Measurements from ENCODE around the gene GCAT. TPM values are rescaled to one million over a fixed set of nuclear protein-coding genes. Genes with fewer than 3 reads are reported as not detected.

Gene GCAT
- total and polyA plus RNA-seq, 9 of the 15 experiments (the other 6 are each of a cell fraction or from before 2014, with no cell fraction given) = 1.9 to 69.9 (median 26.4) TPM

DNA sequence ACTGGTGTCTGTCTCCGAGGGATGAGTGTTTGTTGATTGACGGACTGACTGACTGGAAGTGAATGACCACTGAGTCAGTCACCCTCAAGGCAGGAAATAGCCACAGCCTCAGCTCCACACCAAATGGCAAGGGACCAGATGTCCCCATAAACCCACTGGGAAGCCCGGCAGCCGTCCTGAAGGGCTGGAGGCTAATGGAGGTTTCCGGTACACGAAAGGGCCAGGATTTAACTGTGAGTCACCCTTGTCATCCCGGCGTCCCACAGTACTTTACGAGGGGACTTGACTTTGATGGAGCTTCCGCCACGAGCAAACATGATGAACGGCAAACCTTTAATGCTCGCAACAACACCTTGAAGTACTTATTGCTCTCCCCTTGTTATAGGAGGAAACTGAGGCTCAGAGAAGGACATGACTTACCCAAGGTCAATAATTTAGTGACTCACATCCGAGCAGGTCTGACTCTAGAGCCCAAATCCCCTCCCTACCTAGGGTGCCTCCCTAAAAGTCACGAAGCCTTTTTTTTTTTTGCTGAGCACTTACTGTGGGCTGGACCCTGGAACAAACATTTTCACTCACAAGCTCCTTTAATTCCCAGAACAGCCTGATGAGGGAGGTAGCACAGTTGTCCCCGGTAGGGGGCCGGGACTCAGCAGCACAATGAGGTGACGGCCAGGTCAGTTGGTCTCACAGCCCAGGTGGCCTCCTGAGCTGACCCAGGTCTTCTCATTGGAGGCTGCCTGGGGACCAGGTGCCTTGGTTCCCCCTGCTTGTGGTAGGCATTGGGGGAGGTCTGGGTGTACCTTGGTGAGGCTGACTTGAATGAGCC is 25.2 kb upstream of the GCAT start (continued):
- TF ChIP-seq FOSL1 (tag; conservative IDR thresholded peaks at IDR 0.05) = no peak
- TF ChIP-seq, protein P1, sequence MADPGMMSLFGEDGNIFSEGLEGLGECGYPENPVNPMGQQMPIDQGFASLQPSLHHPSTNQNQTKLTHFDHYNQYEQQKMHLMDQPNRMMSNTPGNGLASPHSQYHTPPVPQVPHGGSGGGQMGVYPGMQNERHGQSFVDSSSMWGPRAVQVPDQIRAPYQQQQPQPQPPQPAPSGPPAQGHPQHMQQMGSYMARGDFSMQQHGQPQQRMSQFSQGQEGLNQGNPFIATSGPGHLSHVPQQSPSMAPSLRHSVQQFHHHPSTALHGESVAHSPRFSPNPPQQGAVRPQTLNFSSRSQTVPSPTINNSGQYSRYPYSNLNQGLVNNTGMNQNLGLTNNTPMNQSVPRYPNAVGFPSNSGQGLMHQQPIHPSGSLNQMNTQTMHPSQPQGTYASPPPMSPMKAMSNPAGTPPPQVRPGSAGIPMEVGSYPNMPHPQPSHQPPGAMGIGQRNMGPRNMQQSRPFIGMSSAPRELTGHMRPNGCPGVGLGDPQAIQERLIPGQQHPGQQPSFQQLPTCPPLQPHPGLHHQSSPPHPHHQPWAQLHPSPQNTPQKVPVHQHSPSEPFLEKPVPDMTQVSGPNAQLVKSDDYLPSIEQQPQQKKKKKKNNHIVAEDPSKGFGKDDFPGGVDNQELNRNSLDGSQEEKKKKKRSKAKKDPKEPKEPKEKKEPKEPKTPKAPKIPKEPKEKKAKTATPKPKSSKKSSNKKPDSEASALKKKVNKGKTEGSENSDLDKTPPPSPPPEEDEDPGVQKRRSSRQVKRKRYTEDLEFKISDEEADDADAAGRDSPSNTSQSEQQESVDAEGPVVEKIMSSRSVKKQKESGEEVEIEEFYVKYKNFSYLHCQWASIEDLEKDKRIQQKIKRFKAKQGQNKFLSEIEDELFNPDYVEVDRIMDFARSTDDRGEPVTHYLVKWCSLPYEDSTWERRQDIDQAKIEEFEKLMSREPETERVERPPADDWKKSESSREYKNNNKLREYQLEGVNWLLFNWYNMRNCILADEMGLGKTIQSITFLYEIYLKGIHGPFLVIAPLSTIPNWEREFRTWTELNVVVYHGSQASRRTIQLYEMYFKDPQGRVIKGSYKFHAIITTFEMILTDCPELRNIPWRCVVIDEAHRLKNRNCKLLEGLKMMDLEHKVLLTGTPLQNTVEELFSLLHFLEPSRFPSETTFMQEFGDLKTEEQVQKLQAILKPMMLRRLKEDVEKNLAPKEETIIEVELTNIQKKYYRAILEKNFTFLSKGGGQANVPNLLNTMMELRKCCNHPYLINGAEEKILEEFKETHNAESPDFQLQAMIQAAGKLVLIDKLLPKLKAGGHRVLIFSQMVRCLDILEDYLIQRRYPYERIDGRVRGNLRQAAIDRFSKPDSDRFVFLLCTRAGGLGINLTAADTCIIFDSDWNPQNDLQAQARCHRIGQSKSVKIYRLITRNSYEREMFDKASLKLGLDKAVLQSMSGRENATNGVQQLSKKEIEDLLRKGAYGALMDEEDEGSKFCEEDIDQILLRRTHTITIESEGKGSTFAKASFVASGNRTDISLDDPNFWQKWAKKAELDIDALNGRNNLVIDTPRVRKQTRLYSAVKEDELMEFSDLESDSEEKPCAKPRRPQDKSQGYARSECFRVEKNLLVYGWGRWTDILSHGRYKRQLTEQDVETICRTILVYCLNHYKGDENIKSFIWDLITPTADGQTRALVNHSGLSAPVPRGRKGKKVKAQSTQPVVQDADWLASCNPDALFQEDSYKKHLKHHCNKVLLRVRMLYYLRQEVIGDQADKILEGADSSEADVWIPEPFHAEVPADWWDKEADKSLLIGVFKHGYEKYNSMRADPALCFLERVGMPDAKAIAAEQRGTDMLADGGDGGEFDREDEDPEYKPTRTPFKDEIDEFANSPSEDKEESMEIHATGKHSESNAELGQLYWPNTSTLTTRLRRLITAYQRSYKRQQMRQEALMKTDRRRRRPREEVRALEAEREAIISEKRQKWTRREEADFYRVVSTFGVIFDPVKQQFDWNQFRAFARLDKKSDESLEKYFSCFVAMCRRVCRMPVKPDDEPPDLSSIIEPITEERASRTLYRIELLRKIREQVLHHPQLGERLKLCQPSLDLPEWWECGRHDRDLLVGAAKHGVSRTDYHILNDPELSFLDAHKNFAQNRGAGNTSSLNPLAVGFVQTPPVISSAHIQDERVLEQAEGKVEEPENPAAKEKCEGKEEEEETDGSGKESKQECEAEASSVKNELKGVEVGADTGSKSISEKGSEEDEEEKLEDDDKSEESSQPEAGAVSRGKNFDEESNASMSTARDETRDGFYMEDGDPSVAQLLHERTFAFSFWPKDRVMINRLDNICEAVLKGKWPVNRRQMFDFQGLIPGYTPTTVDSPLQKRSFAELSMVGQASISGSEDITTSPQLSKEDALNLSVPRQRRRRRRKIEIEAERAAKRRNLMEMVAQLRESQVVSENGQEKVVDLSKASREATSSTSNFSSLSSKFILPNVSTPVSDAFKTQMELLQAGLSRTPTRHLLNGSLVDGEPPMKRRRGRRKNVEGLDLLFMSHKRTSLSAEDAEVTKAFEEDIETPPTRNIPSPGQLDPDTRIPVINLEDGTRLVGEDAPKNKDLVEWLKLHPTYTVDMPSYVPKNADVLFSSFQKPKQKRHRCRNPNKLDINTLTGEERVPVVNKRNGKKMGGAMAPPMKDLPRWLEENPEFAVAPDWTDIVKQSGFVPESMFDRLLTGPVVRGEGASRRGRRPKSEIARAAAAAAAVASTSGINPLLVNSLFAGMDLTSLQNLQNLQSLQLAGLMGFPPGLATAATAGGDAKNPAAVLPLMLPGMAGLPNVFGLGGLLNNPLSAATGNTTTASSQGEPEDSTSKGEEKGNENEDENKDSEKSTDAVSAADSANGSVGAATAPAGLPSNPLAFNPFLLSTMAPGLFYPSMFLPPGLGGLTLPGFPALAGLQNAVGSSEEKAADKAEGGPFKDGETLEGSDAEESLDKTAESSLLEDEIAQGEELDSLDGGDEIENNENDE (IDR thresholded peaks at IDR 0.05; ENCODE audit: low read depth, low read length) = no peak
- TF ChIP-seq L3MBTL2 (IDR thresholded peaks at IDR 0.05) = peak; percentile 16; the same call in 1 of the 2 replicates
- TF ChIP-seq, protein P2, sequence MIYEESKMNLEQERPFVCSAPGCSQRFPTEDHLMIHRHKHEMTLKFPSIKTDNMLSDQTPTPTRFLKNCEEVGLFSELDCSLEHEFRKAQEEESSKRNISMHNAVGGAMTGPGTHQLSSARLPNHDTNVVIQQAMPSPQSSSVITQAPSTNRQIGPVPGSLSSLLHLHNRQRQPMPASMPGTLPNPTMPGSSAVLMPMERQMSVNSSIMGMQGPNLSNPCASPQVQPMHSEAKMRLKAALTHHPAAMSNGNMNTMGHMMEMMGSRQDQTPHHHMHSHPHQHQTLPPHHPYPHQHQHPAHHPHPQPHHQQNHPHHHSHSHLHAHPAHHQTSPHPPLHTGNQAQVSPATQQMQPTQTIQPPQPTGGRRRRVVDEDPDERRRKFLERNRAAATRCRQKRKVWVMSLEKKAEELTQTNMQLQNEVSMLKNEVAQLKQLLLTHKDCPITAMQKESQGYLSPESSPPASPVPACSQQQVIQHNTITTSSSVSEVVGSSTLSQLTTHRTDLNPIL (CRISPR knock-in tag; IDR thresholded peaks at IDR 0.05) = no peak
